ENCODE data around the gene TANK.
"Not testable (repeated sequence)": the region's sequence is repeated elsewhere in the genome, so short reads cannot be mapped to it uniquely, and the experiment has no call there.

Gene TANK

DNA sequence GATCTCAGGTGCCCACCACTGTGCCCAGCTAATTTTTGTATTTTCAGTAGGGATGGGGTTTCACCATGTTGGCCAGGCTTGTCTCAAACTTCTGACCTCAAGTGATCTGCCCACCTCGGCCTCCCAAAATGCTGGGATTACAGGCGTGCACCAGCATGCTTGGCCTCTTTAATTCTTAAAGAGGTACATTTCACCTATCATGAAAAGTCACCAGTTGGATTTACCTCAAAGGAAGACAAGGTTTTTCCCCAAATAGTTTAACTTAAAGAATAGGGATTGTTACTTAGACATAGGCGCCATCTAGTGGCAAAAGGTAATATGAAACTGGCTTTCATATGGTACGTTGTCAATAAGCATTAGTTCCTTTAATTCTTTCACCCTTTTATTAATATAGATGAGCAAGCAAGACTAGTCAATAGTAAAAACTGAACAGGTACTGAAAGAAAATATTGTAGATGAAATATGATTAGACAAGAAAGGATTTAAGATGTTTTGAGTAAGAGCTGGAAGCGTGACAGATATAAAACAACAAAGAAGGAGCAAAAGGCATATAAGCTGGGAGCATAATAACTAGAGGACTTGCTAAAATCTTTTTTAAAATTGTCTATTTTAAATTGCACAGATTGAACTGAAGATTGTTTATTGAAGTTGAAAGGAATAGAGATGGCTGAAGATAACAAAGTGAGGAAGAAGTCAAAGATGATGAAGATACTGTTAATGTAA is 113.0 kb downstream of the TANK start:
- peak; percentile 84 for DNase-seq (ENCODE audit: low read depth)
- peak; percentile 72 for TF ChIP-seq CTCF (IDR thresholded peaks at IDR 0.05; ENCODE audit: low read length, missing control alignments)

DNA sequence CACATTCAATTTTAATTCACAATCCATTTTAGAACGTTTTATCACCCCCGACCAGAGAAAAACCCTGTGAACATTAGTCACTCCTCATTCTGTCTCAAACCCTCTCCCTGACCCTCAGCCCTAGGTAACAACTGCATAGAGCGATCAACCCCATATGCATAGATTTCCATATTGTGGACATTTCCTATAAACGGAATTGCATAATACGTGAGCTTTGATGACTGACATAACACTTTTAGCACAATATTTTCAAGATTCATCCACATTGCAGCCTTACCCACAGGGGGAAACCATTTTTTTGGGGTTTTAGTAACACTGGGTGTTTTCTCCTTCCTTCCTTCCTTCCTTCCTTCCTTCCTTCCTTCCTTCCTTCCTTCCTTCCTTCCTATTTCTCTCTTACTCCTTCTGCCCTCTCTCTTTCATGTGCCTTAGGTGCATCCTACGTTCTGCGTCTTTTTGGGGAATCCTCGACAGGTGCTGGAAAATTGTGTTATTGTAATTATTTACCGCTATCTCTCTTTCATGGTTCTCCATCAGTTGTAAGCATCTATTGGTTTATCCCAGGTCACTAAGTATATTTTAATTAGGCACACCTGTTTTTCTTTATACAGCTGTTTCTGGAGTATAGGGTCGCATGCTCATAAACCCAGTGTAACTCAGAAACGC is 118.5 kb downstream of the TANK start:
- not testable (repeated sequence) for DNase-seq (ENCODE audit: low read depth); H3K4me3 ChIP-seq (replicated peaks; ENCODE audit: low read depth, low read length)

More for the DNA sequence above, 113.0 kb downstream of the TANK start:
- H3K4me3 ChIP-seq (replicated peaks; ENCODE audit: low read depth, low read length): no peak overlapping the region

- H3K4me3 ChIP-seq (replicated peaks; ENCODE audit: low read depth, low read length); DNase-seq (ENCODE audit: low read depth): not testable (repeated sequence)
Observed at GRCh38 chr2:161279230-161279815, 119.1 kb downstream of the TANK start.

- H3K4me3 ChIP-seq (replicated peaks; ENCODE audit: low read depth, low read length): not testable (repeated sequence)
- peak; percentile 42 for DNase-seq (ENCODE audit: low read depth)
- TF ChIP-seq CTCF (IDR thresholded peaks at IDR 0.05; ENCODE audit: low read length, missing control alignments): peak; percentile 20
Observed at GRCh38 chr2:161280906-161281323, 120.7 kb downstream of the TANK start.

- not testable (repeated sequence) for DNase-seq (ENCODE audit: low read depth); H3K4me3 ChIP-seq (replicated peaks; ENCODE audit: low read depth, low read length)
Observed at GRCh38 chr2:161281615-161282310, 121.5 kb downstream of the TANK start.

DNA sequence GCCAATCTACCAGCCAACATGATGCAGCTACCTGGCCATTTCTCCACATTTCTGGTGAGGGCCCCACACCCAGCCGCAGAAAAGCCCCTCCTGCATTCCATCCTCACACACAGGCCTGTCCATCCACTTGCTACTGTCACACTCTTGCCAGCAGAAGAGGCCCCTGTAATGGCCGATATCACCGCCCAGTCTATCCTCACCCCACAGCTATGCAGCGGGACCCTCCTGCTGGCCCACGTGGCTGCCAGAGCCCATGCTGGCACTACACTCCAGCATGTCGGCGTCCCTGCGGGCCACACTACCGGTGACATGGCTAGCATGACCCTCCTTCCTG is 122.0 kb downstream of the TANK start:
- not testable (repeated sequence) for DNase-seq (ENCODE audit: low read depth); H3K4me3 ChIP-seq (replicated peaks; ENCODE audit: low read depth, low read length)

DNA sequence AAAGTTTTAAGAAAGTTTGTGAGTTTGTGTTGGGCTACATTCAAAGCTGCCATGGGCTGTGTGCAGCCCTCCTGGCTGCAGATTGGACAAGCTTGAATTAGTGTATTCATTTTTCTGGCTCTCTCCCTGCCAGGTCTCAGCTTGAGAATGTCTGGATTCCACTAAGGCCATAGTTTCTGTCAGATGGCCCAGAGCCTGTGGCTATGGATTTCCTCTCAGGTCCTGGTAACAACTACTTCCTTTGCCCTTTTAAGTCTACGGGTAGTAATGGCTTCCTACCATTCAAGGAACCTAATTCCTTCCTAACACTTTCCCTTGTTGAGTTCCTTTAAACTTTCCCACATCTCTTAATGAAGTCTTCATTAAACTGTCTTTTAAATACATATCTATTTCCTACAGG is 123.7 kb downstream of the TANK start:
- no peak for TF ChIP-seq CTCF (IDR thresholded peaks at IDR 0.05; ENCODE audit: low read length, missing control alignments)
- DNase-seq (ENCODE audit: low read depth): no peak

More for the DNA sequence above, 123.7 kb downstream of the TANK start:
- no peak overlapping the region for H3K4me3 ChIP-seq (replicated peaks; ENCODE audit: low read depth, low read length)

All from fibroblast of pulmonary artery (primary cell).